IMR-90 (cell line): Measurements from ENCODE around the gene VWA5A.

Source experiments
- BHLHE40 ChIP-seq: fragments of 150-350 bp; IDR thresholded peaks from 2 replicates; pipeline ENCODE4 v1.6.1; 2016; ENCODE audit warnings: mild to moderate bottlenecking, low read depth, low read length
- CTCF ChIP-seq: conservative IDR thresholded peaks from 2 replicates; pipeline ENCODE4 v1.5.1; 2012; ENCODE audit warnings: mild to moderate bottlenecking, low read depth, low read length, improper control_type of control experiment
- FOS ChIP-seq: fragments of 150-350 bp; IDR thresholded peaks from 2 replicates; pipeline ENCODE4 v1.6.1; 2016; ENCODE audit warnings: low read depth, low read length
- MAFK ChIP-seq: IDR thresholded peaks from 2 replicates; pipeline ENCODE4 v1.6.1; 2012; ENCODE audit warnings: low read depth, low read length, improper control_type of control experiment
- MAZ ChIP-seq: IDR thresholded peaks from 2 replicates; pipeline ENCODE4 v1.6.1; 2012; ENCODE audit warnings: low read depth, mild to moderate bottlenecking, low read length, improper control_type of control experiment, moderate library complexity, borderline replicate concordance
- NFE2L2 ChIP-seq: fragments of 150-350 bp; IDR thresholded peaks from 2 replicates; pipeline ENCODE4 v1.6.1; 2016; ENCODE audit warnings: low read depth, mild to moderate bottlenecking, low read length
- POLR2A ChIP-seq: IDR thresholded peaks from 2 replicates; pipeline ENCODE4 v1.6.1; 2012; ENCODE audit warnings: mild to moderate bottlenecking, low read depth, low read length
- RAD21 ChIP-seq: IDR thresholded peaks from 2 replicates; pipeline ENCODE4 v1.6.1; 2012; ENCODE audit warnings: low read length, improper control_type of control experiment
- RCOR1 ChIP-seq: IDR thresholded peaks from 2 replicates; pipeline ENCODE4 v1.6.1; 2012; ENCODE audit warnings: mild to moderate bottlenecking, low read length, improper control_type of control experiment; ENCODE audit not compliant: insufficient replicate concordance
- RFX5 ChIP-seq: IDR thresholded peaks from 2 replicates; pipeline ENCODE4 v1.8.0; 2012; ENCODE audit warnings: low read depth, mild to moderate bottlenecking, low read length, moderate library complexity
- SMC3 ChIP-seq: fragments of 150-350 bp; IDR thresholded peaks from 2 replicates; pipeline ENCODE4 v1.6.1; 2016; ENCODE audit warnings: low read depth, mild to moderate bottlenecking, antibody characterized with exemption, low read length, moderate library complexity
- USF2 ChIP-seq: fragments of 150-350 bp; IDR thresholded peaks from 2 replicates; pipeline ENCODE4 v1.6.1; 2017; ENCODE audit warnings: mild to moderate bottlenecking, antibody characterized with exemption, low read length, low read depth
- TF ChIP-seq, protein P1 (sequence below): fragments of 150-350 bp; IDR thresholded peaks from 2 replicates; pipeline ENCODE4 v1.6.1; 2016; ENCODE audit warnings: low read depth, mild to moderate bottlenecking, low read length, moderate library complexity, borderline replicate concordance

- TF ChIP-seq CTCF = no peak
- TF ChIP-seq POLR2A = no peak
- no peak for TF ChIP-seq RFX5
- TF ChIP-seq MAZ = no peak
- no peak for TF ChIP-seq RCOR1
- no peak for TF ChIP-seq RAD21
- no peak for TF ChIP-seq SMC3
- TF ChIP-seq BHLHE40 = no peak
- TF ChIP-seq USF2 = no peak
- no peak for TF ChIP-seq FOS
- TF ChIP-seq, protein P1, sequence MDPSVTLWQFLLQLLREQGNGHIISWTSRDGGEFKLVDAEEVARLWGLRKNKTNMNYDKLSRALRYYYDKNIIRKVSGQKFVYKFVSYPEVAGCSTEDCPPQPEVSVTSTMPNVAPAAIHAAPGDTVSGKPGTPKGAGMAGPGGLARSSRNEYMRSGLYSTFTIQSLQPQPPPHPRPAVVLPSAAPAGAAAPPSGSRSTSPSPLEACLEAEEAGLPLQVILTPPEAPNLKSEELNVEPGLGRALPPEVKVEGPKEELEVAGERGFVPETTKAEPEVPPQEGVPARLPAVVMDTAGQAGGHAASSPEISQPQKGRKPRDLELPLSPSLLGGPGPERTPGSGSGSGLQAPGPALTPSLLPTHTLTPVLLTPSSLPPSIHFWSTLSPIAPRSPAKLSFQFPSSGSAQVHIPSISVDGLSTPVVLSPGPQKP = no peak
- TF ChIP-seq MAFK = no peak
- TF ChIP-seq NFE2L2 = no peak
Observed at GRCh38 chr11:124123622-124124021, 8.4 kb downstream of the VWA5A start.
